Gastrocnemius medialis (tissue), 4 donors: ENCODE data around the gene SHANK2.

Experiments used
- CTCF ChIP-seq, 5 experiments: fragments of 450-650 bp in 3 of 5; fragments of 200-600 bp in 2 of 5; sonication (generic) in 2 of 5; IDR thresholded peaks in 4 of 5; conservative IDR thresholded peaks in 1 of 5; 1 replicate in 4 of 5; 2 replicates in 1 of 5; pipeline ENCODE4 v1.5.1; 2016 to 2019; ENCODE audit warnings: antibody characterized with exemption in 5 of 5, mild to moderate bottlenecking in 3 of 5, moderate library complexity in 3 of 5
- POLR2A ChIP-seq, 2 donors: fragments of 450-650 bp; IDR thresholded peaks; one replicate each; pipeline ENCODE4 v1.6.1; 2017; ENCODE audit warnings: antibody characterized with exemption in 2 of 2, mild to moderate bottlenecking in 2 of 2, moderate library complexity in 2 of 2

- TF ChIP-seq CTCF (IDR thresholded peaks at IDR 0.05 in 4 of 5, conservative IDR thresholded peaks at IDR 0.05 in 1 of 5): no peak
- no peak for TF ChIP-seq POLR2A (IDR thresholded peaks at IDR 0.05)
Observed at GRCh38 chr11:71267807-71268421, 15.5 kb upstream of the SHANK2 start.
